CD14-positive monocyte (primary cell): Measurements from ENCODE around the gene MACROD1. TPM values are rescaled to one million over a fixed set of nuclear protein-coding genes. Genes with fewer than 3 reads are reported as not detected.

Experiments used
- DNase-seq, 3 donors: peaks; one replicate each; pipeline ENCODE4 v3.0.0-alpha.2; 2011 to 2022
- H2AFZ ChIP-seq: 2 replicates; pipeline ENCODE4 v1.6.0; 2012; ENCODE audit warnings: mild to moderate bottlenecking, low read depth, low read length, inconsistent platforms; ENCODE audit not compliant: insufficient read depth, poor library complexity, severe bottlenecking
- H3K27ac ChIP-seq, 2 donors: 1 replicate in 1 of 2; 2 replicates in 1 of 2; pipeline ENCODE4 v1.5.1; 2012 to 2013; ENCODE audit warnings: low read length in 2 of 2, control low read depth in 1 of 2, inconsistent platforms in 1 of 2, low read depth in 1 of 2, mild to moderate bottlenecking in 1 of 2
- H3K27me3 ChIP-seq, 2 donors: one replicate each; pipeline versions ENCODE4 v1.6.0 to v1.6.1; 2011 to 2013; ENCODE audit warnings: low read length in 2 of 2; ENCODE audit not compliant: control insufficient read depth in 2 of 2, insufficient read depth in 2 of 2
- H3K36me3 ChIP-seq, 2 donors: replicated peaks in 1 of 2; 1 replicate in 1 of 2; 2 replicates in 1 of 2; pipeline versions ENCODE4 v1.5.1 to v1.6.1; 2012 to 2013; ENCODE audit warnings: low read length in 2 of 2, control low read depth in 1 of 2, inconsistent platforms in 1 of 2, mild to moderate bottlenecking in 1 of 2; ENCODE audit not compliant: insufficient read depth in 2 of 2, control insufficient read depth in 1 of 2
- H3K4me1 ChIP-seq, 2 donors: 1 replicate in 1 of 2; 2 replicates in 1 of 2; pipeline versions ENCODE4 v1.5.1 to v1.6.1; 2012 to 2013; ENCODE audit warnings: low read length in 2 of 2, control low read depth in 1 of 2, inconsistent platforms in 1 of 2, mild to moderate bottlenecking in 1 of 2, moderate library complexity in 1 of 2; ENCODE audit not compliant: insufficient read depth in 2 of 2, control insufficient read depth in 1 of 2
- H3K4me2 ChIP-seq: replicated peaks from 2 replicates; pipeline ENCODE3; 2012; ENCODE audit warnings: low read length, moderate library complexity, mild to moderate bottlenecking; ENCODE audit not compliant: poor library complexity, severe bottlenecking; ENCODE audit errors: extremely low read depth
- H3K4me3 ChIP-seq, 3 experiments: fragments of 200-600 bp in 1 of 3; sonication (generic) in 1 of 3; replicated peaks in 1 of 3; 1 replicate in 2 of 3; 2 replicates in 1 of 3; pipeline ENCODE4 v1.5.1; 2011 to 2013; ENCODE audit warnings: low read length in 3 of 3, mild to moderate bottlenecking in 3 of 3, control low read depth in 2 of 3, low read depth in 2 of 3, inconsistent platforms in 1 of 3, moderate library complexity in 1 of 3
- H3K79me2 ChIP-seq: 2 replicates; pipeline ENCODE4 v1.6.0; 2012; ENCODE audit warnings: mild to moderate bottlenecking, control low read depth, inconsistent platforms, low read length, moderate library complexity; ENCODE audit not compliant: insufficient read depth
- H3K9ac ChIP-seq: 2 replicates; pipeline ENCODE4 v1.6.0; 2017; ENCODE audit warnings: low read length, mild to moderate bottlenecking; ENCODE audit not compliant: insufficient read depth, poor library complexity, severe bottlenecking
- H3K9me3 ChIP-seq, 2 donors: replicated peaks in 1 of 2; 1 replicate in 1 of 2; 2 replicates in 1 of 2; pipeline versions ENCODE4 v1.5.1 to v1.6.1; 2012 to 2013; ENCODE audit warnings: low read length in 2 of 2, control low read depth in 1 of 2; ENCODE audit not compliant: control insufficient read depth in 1 of 2, insufficient read depth in 1 of 2
- H4K20me1 ChIP-seq: 2 replicates; pipeline ENCODE4 v1.6.0; 2012; ENCODE audit warnings: mild to moderate bottlenecking, low read length, control low read depth, moderate library complexity; ENCODE audit not compliant: insufficient read depth
- H3K27ac Mint-ChIP-seq, 7 donors: one replicate each; pipeline ENCODE4 v1.8.0; 2020; ENCODE audit warnings: mild to moderate bottlenecking in 7 of 7, mixed read lengths in 7 of 7, moderate library complexity in 6 of 7, inconsistent platforms in 2 of 7
- H3K27me3 Mint-ChIP-seq, 3 donors: one replicate each; pipeline ENCODE4 v1.8.0; 2021 to 2022; ENCODE audit warnings: low read depth in 3 of 3, mild to moderate bottlenecking in 3 of 3, mixed read lengths in 3 of 3, moderate library complexity in 3 of 3, inconsistent platforms in 1 of 3
- H3K36me3 Mint-ChIP-seq, 2 donors: one replicate each; pipeline ENCODE4 v1.8.0; 2020; ENCODE audit warnings: mixed read lengths in 2 of 2, inconsistent platforms in 1 of 2, mild to moderate bottlenecking in 1 of 2
- H3K4me1 Mint-ChIP-seq: one replicate; pipeline ENCODE4 v1.8.0; 2020; ENCODE audit warnings: mild to moderate bottlenecking, mixed read lengths
- H3K4me3 Mint-ChIP-seq, 2 donors: one replicate each; pipeline ENCODE4 v1.8.0; 2020; ENCODE audit warnings: mild to moderate bottlenecking in 2 of 2, mixed read lengths in 2 of 2, moderate library complexity in 1 of 2
- H3K9me3 Mint-ChIP-seq, 7 donors: one replicate each; pipeline ENCODE4 v1.8.0; 2020 to 2022; ENCODE audit warnings: mixed read lengths in 7 of 7, mild to moderate bottlenecking in 6 of 7, moderate library complexity in 6 of 7, inconsistent platforms in 2 of 7
- CTCF ChIP-seq: fragments of 200-600 bp; IDR thresholded peaks from one replicate; pipeline ENCODE4 v1.8.0; 2022; ENCODE audit warnings: antibody characterized with exemption, mild to moderate bottlenecking
- WGBS: methylation state at CpG from one replicate; pipeline ENCODE4 v1.1.5; 2013; ENCODE audit warnings: missing lambda C conversion rate; ENCODE audit not compliant: insufficient coverage; 5-methylcytosine and 5-hydroxymethylcytosine counted together
- intact Hi-C, 2 donors: fragments of 100-400 bp; cut with micrococcal nuclease; formaldehyde crosslinking; loops; one replicate each; pipeline versions ENCODE4 v1.15.0 to v1.15.1; 2023
- polyA plus RNA-seq, 3 donors: library from polyadenylated mRNA; depleted of rRNA in 1 of 3; unstranded in 2 of 3; stranded (reverse) in 1 of 3; fragments of 300-500 nt in 2 of 3; fragments of >200 nt in 1 of 3; fragmentation: Illumina TruSeq in 2 of 3; gene quantifications; 1 replicate in 2 of 3; 2 replicates in 1 of 3; pipeline ENCODE4 v1.2.3, GENCODE V29; 2012 to 2021

MACROD1 gene
- polyA plus RNA-seq, 3 donors = 1.5 to 2.4 (median 2.2) TPM

GRCh38 chr11:64117763-64118459 is 48.0 kb downstream of the MACROD1 start:
- 94% methylated on average over 22 of the region's 32 CpGs for WGBS
- Mint-ChIP-seq H3K4me3 (no peak overlapping the region), H3K4me1 (no peaks in the 10 kb centered on the region), H3K27me3 (peaks cover 0 to 9% (median 2%) of the 10 kb centered on the region in 3 donors), H3K9me3 (no peaks in the 10 kb centered on the region), H3K36me3 (no peaks in the 10 kb centered on the region), H3K27ac (no peak overlapping the region)
- no peaks in the 10 kb centered on the region for H4K20me1 ChIP-seq
- no peak overlapping the region for H3K4me2 ChIP-seq
- no peaks in the 10 kb centered on the region for H3K36me3 ChIP-seq
- H3K9ac ChIP-seq = no peak overlapping the region
- intact Hi-C loops = no loop called here
- H3K9me3 ChIP-seq = no peaks in the 10 kb centered on the region
- H3K79me2 ChIP-seq = no peaks in the 10 kb centered on the region
- no peak overlapping the region for H3K4me3 ChIP-seq
- H3K27ac ChIP-seq = no peak overlapping the region
- H3K4me1 ChIP-seq = no peaks in the 10 kb centered on the region
- DNase-seq = no peak
- H2AFZ ChIP-seq = no peak overlapping the region
- TF ChIP-seq CTCF = no peak
- no peaks in the 10 kb centered on the region for H3K27me3 ChIP-seq

GRCh38 chr11:64115531-64116522 is 50.1 kb downstream of the MACROD1 start:
- intact Hi-C loops = no loop called here
- H3K27ac Mint-ChIP-seq = peak overlapping the region in 1 of 7 donors; percentile 10
- no peak overlapping the region for H3K4me3 ChIP-seq

More at GRCh38 chr11:64115531-64116522, 50.1 kb downstream of the MACROD1 start:
- H2AFZ ChIP-seq = no peak overlapping the region
- H3K9me3 ChIP-seq = no peaks in the 10 kb centered on the region
- H4K20me1 ChIP-seq = no peaks in the 10 kb centered on the region
- Mint-ChIP-seq H3K27me3 (peaks cover 0 to 9% (median 2%) of the 10 kb centered on the region in 3 donors), H3K4me3 (no peak overlapping the region), H3K36me3 (no peaks in the 10 kb centered on the region), H3K4me1 (no peaks in the 10 kb centered on the region), H3K9me3 (no peaks in the 10 kb centered on the region)
- H3K4me2 ChIP-seq = no peak overlapping the region
- no peak for TF ChIP-seq CTCF
- no peaks in the 10 kb centered on the region for H3K4me1 ChIP-seq
- H3K9ac ChIP-seq = no peak overlapping the region
- DNase-seq = no peak
- H3K27me3 ChIP-seq = no peaks in the 10 kb centered on the region
- H3K27ac ChIP-seq = no peak overlapping the region
- no peaks in the 10 kb centered on the region for H3K79me2 ChIP-seq
- no peaks in the 10 kb centered on the region for H3K36me3 ChIP-seq
- 97% methylated on average over 39 of the region's 47 CpGs for WGBS
